Measurements from ENCODE around the gene CDKAL1.

CDKAL1 gene

GRCh38 chr6:20991910-20992309 is 457.7 kb downstream of the CDKAL1 start:
- no peak for DNase-seq

DNA sequence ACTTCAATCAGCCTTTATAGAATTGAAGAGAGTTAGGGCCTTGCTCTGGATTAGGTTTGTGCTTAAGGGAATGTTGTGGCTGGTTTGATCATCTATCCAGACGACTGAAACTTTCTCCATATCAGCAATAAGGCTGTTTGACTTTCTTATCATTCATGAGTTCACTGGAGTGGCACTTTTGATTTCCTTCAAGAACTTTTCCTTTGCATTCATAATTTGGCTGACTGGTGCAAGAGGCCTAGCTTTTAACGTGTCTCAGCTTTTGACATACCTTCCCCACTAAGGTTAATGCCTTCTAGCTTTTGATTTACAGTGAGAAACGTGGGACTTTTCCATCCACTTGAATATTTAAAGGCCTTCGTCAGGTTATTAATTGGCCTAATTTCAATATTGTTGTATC is 461.8 kb downstream of the CDKAL1 start:
- no peak for DNase-seq

- DNase-seq: no peak
Observed at GRCh38 chr6:20997143-20997769, 463.0 kb downstream of the CDKAL1 start.

DNA sequence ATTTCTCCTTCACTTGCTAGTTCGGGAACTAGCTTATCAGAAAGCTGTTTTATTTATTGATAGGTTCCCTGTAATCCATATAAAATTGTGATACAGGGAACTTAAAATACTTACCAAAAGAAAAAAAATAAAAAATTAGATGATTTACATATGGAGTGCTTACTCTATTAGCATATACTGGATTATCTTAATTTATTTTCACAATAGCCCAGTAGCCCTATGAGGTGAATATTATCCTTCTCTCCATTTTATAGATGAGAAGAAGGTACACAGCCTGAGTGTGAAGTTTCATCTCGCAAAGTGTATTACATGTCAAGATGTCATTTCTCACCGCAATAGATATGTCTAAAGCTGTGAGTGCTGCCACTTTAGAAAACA is 463.5 kb downstream of the CDKAL1 start:
- no peak for DNase-seq

DNA sequence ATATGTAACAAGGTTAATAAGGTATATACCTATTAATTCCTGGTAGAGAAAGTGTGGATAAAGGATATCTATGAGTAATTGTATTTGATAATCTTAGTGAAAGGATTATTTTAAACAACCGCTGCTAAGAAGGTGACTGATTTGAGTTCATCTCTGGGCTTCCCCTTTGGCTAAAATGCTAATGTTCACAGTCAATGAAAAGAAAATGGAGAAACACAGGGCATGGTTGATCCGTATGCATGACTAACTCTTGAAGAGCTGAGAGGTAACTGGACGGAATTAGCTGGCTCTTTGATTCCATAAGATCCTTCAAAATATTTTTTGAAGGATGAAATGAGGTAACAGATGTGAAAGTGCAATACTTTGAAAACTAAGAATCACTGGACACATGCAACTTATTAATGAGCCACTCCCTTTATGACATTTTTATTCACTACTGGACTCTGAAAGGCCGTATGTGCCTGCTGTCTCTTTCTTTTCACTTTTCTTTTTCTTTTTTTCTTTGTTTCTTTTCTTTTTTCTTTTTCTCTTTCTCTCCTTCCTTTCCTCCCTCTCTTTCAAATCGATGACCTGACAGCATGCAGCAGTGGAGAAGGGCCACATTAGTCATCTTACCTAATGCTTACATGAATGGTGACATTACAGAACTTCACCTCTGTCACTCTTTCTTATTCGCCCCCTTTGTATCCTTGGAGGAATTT is 464.6 kb downstream of the CDKAL1 start:
- no peak for DNase-seq

GRCh38 chr6:21000331-21000801 is 466.1 kb downstream of the CDKAL1 start:
- no peak for DNase-seq

DNA sequence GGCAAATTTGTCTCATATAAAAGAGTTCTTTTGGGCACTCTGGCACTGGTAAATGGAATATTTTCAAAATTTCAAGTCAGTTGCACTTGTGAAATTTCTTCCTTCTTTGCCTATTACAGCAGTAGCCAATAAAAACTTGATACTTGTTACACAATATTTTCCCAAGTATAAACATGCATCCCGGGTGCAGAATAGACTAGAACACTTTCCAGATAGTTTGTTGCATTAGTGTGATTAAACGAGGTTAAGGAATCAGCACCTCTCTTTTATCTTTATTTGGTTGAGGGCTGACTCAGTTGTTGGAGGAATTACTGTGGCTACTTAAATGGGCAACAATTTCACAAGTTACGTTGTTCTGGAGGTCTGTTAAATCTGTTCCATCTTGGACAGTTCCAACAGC is 467.5 kb downstream of the CDKAL1 start:
- DNase-seq: no peak

DNA sequence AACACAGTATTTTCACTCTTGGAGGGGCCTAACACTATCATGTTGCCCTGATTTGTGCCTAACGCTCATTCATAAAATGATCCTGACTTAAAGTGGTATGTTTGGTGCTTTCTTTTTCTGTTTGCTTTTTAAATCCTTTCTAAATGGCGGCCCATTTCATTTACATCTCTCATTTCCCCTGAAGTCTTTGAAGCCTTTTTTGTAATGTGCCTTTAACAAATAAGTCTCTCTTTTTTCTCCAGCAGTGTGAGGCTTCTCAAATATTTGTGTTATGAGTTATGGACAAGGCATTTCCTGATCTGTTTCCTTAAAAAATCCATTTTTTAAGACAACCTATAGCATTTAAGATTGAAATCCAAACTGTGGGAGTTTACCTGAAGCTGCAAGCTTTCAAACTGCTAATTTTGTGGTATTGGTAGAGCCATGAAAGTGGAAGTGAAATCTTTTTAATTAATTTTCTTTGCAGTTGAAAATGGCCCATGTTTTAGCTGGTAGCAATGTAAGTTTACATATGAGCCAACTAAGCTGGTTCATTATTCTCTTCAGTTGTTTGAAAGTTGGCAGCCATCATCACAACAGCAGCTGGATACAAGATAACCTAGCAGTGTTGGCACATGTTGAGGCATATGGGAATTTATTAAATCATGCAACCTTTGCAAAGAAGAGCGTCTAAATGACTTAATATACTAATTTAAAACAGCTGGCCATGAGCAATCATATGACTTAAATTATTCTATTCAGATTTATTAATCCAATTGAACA is 469.7 kb downstream of the CDKAL1 start:
- DNase-seq: peak; percentile 27 to 74

GRCh38 chr6:21005816-21006570 is 471.7 kb downstream of the CDKAL1 start:
- no peak for DNase-seq

- no peak for DNase-seq
Observed at GRCh38 chr6:21019614-21020013, 485.4 kb downstream of the CDKAL1 start.

- DNase-seq: no peak
Observed at GRCh38 chr6:21022343-21023107, 488.3 kb downstream of the CDKAL1 start.

- DNase-seq: peak in 1 of 2 experiments; percentile 39
Observed at GRCh38 chr6:21023210-21023609, 489.0 kb downstream of the CDKAL1 start.

DNA sequence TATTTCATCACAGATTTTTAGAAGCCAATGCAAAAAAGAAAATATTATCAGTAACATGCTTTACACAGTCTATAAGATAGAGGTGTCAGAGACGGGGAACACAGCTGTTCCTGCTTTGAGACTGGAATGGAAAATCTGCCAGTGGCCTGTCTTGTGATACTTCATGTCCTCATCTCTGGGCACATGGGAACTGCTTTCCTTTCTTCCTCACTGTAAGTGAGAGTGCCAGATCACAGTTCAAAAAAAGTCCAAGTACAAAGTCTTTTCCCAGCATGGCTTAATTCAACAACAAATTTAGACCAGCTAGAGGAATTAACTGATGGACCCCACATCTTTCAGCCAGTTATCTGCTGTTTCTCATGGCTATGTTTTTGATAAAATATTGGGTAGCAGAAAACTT is 490.4 kb downstream of the CDKAL1 start:
- no peak for DNase-seq

DNA sequence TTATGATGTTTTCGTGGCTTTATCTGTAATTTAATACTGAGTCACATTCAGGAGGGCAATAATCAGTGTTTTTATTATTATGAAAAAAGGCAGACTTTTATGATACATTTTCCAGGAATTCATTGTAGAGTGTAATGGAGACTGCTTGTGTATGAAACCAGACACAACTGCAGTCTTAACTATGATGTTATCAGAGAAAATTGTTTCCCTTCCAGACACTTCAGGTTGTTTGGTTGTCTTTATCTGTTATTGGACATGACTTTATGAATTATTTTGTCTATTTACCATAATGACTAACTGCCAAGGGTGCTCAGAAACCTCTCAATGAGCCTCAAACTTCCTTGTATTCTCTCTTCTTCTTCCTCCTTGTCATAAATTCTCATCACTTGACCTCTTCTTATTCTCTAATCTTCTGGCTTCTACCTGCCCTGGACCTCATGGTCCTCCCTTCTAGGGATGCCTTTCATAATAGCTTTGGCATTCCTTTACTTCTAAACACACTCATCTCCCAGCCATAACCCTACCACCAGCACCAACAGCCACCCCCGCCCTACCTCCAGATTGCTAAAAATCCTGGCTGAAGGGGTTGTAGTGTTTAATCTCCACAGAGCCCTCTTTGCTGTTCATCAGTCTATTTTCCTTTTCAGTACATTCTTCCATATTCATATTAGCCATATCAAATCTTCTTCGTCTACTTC is 492.5 kb downstream of the CDKAL1 start:
- no peak for DNase-seq

DNA sequence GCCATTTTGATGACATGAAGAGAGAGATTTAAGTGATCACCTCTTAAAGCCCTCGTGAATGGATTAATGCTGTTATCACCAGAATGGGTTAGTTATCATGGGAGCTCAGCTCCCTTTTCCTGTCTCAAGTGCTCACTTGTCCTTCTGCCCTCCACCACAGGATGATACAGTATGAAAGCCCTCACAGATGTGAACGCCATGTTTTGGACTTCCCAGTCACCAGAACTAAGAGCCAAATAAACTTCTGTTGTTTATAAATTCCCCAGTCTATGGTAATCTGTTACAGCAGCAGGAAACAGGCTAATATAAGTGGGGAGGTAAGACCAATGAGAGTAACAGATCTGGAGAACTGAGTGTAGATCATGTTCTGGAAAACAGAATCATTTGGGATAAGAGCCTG is 493.2 kb downstream of the CDKAL1 start:
- DNase-seq: no peak

DNA sequence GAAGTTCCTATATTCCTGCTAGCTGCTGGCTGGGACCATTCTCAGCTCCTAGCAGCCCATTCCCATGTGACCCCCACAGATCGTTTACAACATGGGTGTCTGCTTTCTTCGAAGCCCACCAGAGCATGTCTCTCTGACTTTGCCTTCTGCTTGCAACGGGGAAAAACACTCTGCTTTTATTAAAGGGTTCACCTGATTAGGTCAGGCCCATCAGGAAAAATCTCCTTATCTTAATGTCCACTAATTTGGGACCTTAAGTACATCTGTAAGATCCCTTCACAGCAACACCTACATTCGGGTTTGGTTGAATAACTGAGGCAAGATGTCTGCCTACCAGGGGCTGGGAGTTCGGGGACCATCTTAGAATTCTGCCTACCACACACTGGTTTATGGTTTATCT is 496.9 kb downstream of the CDKAL1 start:
- DNase-seq: no peak

- DNase-seq: no peak
Observed at GRCh38 chr6:21033084-21033483, 498.8 kb downstream of the CDKAL1 start.

DNA sequence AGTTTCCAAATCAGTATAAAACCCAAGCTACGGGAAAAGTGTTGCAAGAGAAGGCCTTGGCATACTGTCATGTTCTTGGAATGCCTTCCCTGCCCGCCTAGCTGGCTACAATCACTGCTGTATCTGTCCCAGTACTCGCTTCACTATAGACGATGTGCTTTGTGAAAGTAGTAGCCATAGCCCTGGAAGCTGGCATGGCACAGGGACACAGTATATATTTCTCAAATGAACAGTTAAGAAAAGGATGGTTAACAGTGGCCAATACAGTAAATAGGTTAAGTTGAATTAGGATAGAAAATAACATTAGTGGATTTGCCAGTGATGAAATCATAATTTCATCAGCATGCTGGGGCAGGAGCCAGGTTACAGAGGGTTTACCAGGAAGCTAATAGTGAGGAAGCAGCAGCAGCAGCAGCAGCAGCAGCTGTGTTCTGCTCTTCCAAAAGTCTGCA is 499.3 kb downstream of the CDKAL1 start:
- no peak for DNase-seq

- DNase-seq: no peak
Observed at GRCh38 chr6:21034345-21034744, 500.1 kb downstream of the CDKAL1 start.

- no peak for DNase-seq
Observed at GRCh38 chr6:21037453-21037852, 503.2 kb downstream of the CDKAL1 start.

DNA sequence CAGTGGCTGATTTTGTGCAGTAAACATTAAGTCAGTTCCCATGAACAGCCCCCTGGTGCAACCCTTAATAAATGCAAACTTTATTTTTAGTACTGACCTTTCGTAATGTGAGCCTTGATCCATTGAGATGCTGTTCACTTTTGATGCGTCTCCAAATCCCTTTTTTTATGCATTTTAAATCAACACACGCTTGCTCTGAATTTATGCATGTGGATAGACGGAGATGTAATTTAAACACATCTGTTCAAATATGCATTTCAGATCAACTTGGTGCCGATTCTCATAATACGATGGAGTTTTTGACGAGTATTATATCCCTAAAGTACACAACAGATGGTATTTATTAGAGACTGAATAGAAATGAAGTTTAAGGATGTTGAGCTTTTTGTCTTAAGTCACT is 505.7 kb downstream of the CDKAL1 start:
- no peak for DNase-seq

All from NCI-H1930 (cell line).